GM21367 (cell line): Measurements from ENCODE around the gene ST3GAL6.

Experiments used
- ATAC-seq: cut with Tn5 transposase; IDR thresholded peaks from one replicate; pipeline ENCODE4 v1.9.1; 2021; ENCODE audit not compliant: unreplicated experiment

Gene ST3GAL6

GRCh38 chr3:98739266-98739665, 23.9 kb upstream of the ST3GAL6 start:
- ATAC-seq, result no peak

GRCh38 chr3:98740324-98740723, 22.8 kb upstream of the ST3GAL6 start:
- no peak for ATAC-seq

DNA sequence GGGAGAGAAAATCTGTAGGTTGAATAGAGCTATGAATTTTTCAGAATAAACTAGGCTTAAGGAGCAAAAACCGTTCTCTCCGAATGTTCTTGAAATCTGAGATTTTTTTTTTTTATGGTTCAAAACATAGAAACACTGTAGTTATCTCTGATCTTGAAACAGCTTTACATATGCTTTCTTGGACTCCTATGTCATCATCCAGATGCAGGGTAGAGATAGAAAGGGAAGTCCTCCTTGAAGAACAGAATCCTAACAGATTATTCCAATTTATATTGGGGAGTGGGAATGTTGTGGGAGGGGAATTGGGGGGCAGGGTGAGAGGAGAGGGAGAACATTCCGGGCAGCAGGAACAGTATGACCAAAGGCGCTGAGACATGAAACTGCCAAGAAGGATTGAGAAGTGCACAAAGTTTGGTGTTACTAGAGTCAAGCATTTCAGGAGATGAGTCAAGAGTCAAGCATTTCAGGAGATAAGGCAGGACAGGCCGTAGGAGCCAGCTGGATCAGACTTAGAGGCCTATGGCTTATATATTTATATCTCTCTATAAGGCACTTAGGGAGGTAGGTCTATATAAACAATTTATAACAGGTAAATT, 21.9 kb upstream of the ST3GAL6 start:
- no peak for ATAC-seq

DNA sequence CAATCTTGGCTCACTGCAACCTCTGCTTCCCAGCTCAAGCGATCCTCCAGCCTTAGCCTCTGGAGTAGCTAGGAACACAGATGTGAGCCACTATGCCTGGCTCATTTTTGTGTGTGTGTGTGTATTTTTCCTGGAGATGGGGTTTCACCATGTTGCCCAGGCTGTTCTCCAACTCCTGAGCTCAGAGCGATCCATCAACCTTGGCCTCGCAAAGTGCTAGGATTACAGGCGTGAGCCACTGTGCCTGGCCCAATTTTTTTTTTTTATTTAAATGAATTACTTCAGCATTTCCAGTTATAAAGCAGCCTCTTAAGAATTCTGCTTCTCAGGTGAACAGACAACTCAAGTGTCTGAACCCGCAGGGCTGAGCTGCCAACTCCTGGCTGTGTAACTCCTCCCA, 20.1 kb upstream of the ST3GAL6 start:
- no peak for ATAC-seq

- ATAC-seq, result no peak
Observed at GRCh38 chr3:98744283-98744682, 18.9 kb upstream of the ST3GAL6 start.

GRCh38 chr3:98745718-98746117, 17.4 kb upstream of the ST3GAL6 start:
- ATAC-seq, result no peak

GRCh38 chr3:98746122-98746521, 17.0 kb upstream of the ST3GAL6 start:
- ATAC-seq, result no peak

- ATAC-seq, result no peak
Observed at GRCh38 chr3:98746882-98747281, 16.3 kb upstream of the ST3GAL6 start.

DNA sequence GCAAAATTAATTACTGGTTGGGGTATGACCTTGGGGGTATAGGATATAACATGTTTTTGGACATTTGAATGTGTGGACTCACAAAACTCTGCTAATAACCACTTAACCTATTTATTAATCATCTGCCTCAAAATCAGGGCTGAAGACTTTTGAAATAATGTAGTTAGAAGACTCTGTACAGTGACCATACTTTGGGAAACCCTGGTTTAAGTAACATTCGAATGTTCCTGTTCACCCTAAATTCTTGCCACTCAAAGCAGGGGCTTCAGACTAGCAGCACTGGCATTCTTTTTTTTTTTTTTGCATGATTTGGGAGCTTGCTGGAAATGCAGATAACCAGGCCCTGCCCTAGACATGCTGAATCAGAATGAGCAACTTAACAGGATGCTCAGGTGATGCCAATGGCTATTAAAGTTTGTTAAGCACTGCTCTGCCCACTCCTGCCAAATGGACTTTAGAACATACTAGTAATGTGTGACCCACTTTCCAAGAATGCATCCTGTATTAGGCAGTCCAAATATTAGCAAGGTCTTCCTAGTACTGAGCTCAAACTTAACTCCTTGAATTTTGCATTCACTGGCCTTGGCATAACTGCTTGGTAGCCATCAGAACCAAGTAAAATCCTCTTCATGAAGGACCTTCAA, 12.7 kb upstream of the ST3GAL6 start:
- ATAC-seq, result no peak

GRCh38 chr3:98754483-98754882, 8.7 kb upstream of the ST3GAL6 start:
- ATAC-seq, result no peak

GRCh38 chr3:98755601-98756000, 7.5 kb upstream of the ST3GAL6 start:
- no peak for ATAC-seq

- no peak for ATAC-seq
Observed at GRCh38 chr3:98759629-98760028, 3.5 kb upstream of the ST3GAL6 start.

GRCh38 chr3:98761643-98762229, 1.4 kb upstream of the ST3GAL6 start:
- ATAC-seq, result no peak

GRCh38 chr3:98763819-98764418, 779 bp downstream of the ST3GAL6 start:
- no peak for ATAC-seq

DNA sequence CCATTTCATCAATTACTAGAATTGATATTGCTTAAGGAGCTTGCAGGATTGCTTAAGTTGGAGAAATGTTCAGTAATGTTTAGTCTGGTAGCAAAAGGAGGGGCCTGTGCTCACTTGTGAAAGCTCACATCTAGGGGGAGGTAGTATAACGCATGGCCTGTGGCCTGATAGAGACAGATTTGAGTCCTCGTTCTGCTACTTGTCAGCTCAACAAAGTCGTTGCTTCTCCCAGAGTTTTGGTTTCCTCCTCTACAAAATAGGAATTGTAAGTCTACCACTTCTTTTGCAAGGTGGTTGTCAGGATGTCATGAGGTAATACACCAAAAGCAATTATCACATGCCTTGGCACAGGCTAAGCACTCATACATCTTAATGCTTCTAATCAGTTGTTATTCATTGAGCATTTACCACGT, 1.3 kb downstream of the ST3GAL6 start:
- no peak for ATAC-seq

- no peak for ATAC-seq
Observed at GRCh38 chr3:98765721-98766120, 2.6 kb downstream of the ST3GAL6 start.

DNA sequence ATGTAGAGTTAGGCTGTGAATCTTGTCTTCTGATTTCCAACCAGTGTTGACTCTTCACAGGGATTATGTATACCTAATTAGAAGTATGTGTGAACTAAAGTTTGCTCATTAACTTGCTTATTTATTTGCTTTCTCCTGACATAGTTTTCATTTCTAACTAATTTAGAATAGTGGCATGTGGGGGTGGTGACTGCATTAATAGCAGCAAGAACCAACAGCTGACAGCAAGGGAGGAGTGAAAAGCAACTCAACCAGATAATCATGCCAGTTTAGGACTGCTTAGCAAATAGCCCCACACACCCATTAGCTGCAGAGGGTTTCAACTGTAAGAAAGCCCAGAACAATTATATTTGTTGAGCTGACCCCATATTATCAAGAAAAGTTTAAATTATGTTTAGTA, 3.8 kb downstream of the ST3GAL6 start:
- ATAC-seq, result no peak

GRCh38 chr3:98768961-98769360, 5.8 kb downstream of the ST3GAL6 start:
- no peak for ATAC-seq

GRCh38 chr3:98769448-98769847, 6.3 kb downstream of the ST3GAL6 start:
- ATAC-seq, result no peak

GRCh38 chr3:98770261-98771039, 7.3 kb downstream of the ST3GAL6 start:
- ATAC-seq, result peak; percentile 93

- ATAC-seq, result no peak
Observed at GRCh38 chr3:98772022-98772421, 8.9 kb downstream of the ST3GAL6 start.
